GM13976 (cell line): ENCODE data around the gene RIPK3.
A peak's percentile ranks its signal among the peaks of the same experiment; 100 is the strongest.

ENCODE experiments used
- DNase-seq: peaks from one replicate; pipeline ENCODE4 v3.0.0; 2012; ENCODE audit warnings: low spot score
- CTCF ChIP-seq: IDR thresholded peaks from 2 replicates; pipeline ENCODE4 v1.5.1; 2012; ENCODE audit warnings: borderline replicate concordance, mild to moderate bottlenecking; ENCODE audit not compliant: insufficient read depth; ENCODE audit errors: extremely low read depth, missing control alignments, control extremely low read depth
- in situ Hi-C: fragments of 300-500 bp; cut with MboI; formaldehyde crosslinking; loops from one replicate; pipeline ENCODE4 v1.12.0; 2022; ENCODE audit warnings: low sequenced_read_pairs, mixed read lengths, inconsistent platforms; ENCODE audit not compliant: unreplicated experiment

RIPK3 gene

GRCh38 chr14:24366721-24367513, 27.1 kb upstream of the RIPK3 start:
- in situ Hi-C loops, result loop anchor here (10.0 kb wide), 1 partner anchor 68 kb away; no protein-coding TSS in a partner anchor
- no peak for TF ChIP-seq CTCF

GRCh38 chr14:24366413-24366720, 26.6 kb upstream of the RIPK3 start:
- no peak for TF ChIP-seq CTCF

More at GRCh38 chr14:24366721-24367513, 27.1 kb upstream of the RIPK3 start:
- DNase-seq, result peak; percentile 90

GRCh38 chr14:24365600-24366412, 26.0 kb upstream of the RIPK3 start:
- in situ Hi-C loops, result loop anchor here (10.0 kb wide), 1 partner anchor 69 kb away; no protein-coding TSS in a partner anchor
- peak; percentile 88 for TF ChIP-seq CTCF
- DNase-seq, result peak; percentile 70

More at GRCh38 chr14:24366413-24366720, 26.6 kb upstream of the RIPK3 start:
- DNase-seq, result no peak
- in situ Hi-C loops, result loop anchor here (10.0 kb wide), 1 partner anchor 68 kb away; no protein-coding TSS in a partner anchor

GRCh38 chr14:24364841-24365240, 25.1 kb upstream of the RIPK3 start:
- TF ChIP-seq CTCF, result no peak
- no peak for DNase-seq
- in situ Hi-C loops, result loop anchor here (10.0 kb wide), 1 partner anchor 70 kb away; no protein-coding TSS in a partner anchor

GRCh38 chr14:24363401-24363800, 23.6 kb upstream of the RIPK3 start:
- DNase-seq, result no peak
- no peak for TF ChIP-seq CTCF
- in situ Hi-C loops, result loop anchor here (10.0 kb wide), 1 partner anchor 71 kb away; no protein-coding TSS in a partner anchor

- in situ Hi-C loops, result loop anchor here (10.0 kb wide), 1 partner anchor 72 kb away; no protein-coding TSS in a partner anchor
- TF ChIP-seq CTCF, result no peak
- no peak for DNase-seq
Measured at GRCh38 chr14:24362241-24362960, 22.6 kb upstream of the RIPK3 start.
